Caco-2 (cell line): ENCODE measurements around the gene SFXN1. TPM values are rescaled to one million over a fixed set of nuclear protein-coding genes. Genes with fewer than 3 reads are reported as not detected.

Experiments used
- BruUV-seq: library from RNA; stranded (reverse); fragments of 400-500 nt; replicated peaks from 2 replicates; lab custom pipeline; 2021; lab: Mats Ljungman, UMichigan
- CTCF ChIA-PET: fragments of 300-600 bp; sonication (Branson Sonifier 250); formaldehyde crosslinking; loops from one replicate; lab custom pipeline; 2022; ENCODE audit warnings: antibody characterized with exemption; lab: Charles Lee
- POLR2A ChIA-PET: fragments of 300-600 bp; sonication (Branson Sonifier 250); formaldehyde crosslinking; loops from one replicate; lab custom pipeline; 2022; ENCODE audit warnings: antibody characterized with exemption; lab: Charles Lee
- DNase-seq, 2 experiments: peaks; one replicate each; pipeline versions ENCODE4 v3.0.0 to v3.0.0-alpha.2; 2020 to 2022
- H3K27me3 ChIP-seq: replicated peaks from 2 replicates; pipeline ENCODE4 v1.6.0; 2011; ENCODE audit warnings: low read length; ENCODE audit not compliant: control insufficient read depth, insufficient read depth
- H3K36me3 ChIP-seq: 2 replicates; pipeline ENCODE4 v1.5.1; 2011; ENCODE audit warnings: low read length; ENCODE audit not compliant: control insufficient read depth, insufficient read depth
- H3K4me1 ChIP-seq: fragments of 250-450 bp; sonication (Bioruptor Pico); 2 replicates; pipeline ENCODE4 v1.5.1; 2020; ENCODE audit warnings: mild to moderate bottlenecking
- H3K4me3 ChIP-seq: 2 replicates; pipeline ENCODE4 v1.5.1; 2011; ENCODE audit warnings: low read depth, mild to moderate bottlenecking, control low read depth, low read length
- H3K9me3 ChIP-seq: fragments of 250-450 bp; sonication (Bioruptor Pico); 2 replicates; pipeline ENCODE4 v1.5.1; 2020; ENCODE audit warnings: mild to moderate bottlenecking, moderate library complexity
- H3K27ac Mint-ChIP-seq: one replicate; pipeline ENCODE4 v1.8.0; 2022; ENCODE audit warnings: mixed read lengths; ENCODE audit not compliant: unreplicated experiment
- H3K27me3 Mint-ChIP-seq: one replicate; pipeline ENCODE4 v1.8.0; 2022; ENCODE audit warnings: mixed read lengths; ENCODE audit not compliant: insufficient read depth, unreplicated experiment
- H3K36me3 Mint-ChIP-seq: one replicate; pipeline ENCODE4 v1.8.0; 2022; ENCODE audit warnings: mild to moderate bottlenecking, mixed read lengths; ENCODE audit not compliant: insufficient read depth, unreplicated experiment
- H3K4me1 Mint-ChIP-seq: one replicate; pipeline ENCODE4 v1.8.0; 2022; ENCODE audit warnings: low read depth, mixed read lengths; ENCODE audit not compliant: unreplicated experiment
- H3K4me3 Mint-ChIP-seq: one replicate; pipeline ENCODE4 v1.8.0; 2022; ENCODE audit warnings: mild to moderate bottlenecking, moderate library complexity, mixed read lengths; ENCODE audit not compliant: unreplicated experiment
- H3K9me3 Mint-ChIP-seq: one replicate; pipeline ENCODE4 v1.8.0; 2022; ENCODE audit warnings: mixed read lengths; ENCODE audit not compliant: unreplicated experiment
- intact Hi-C: fragments of 100-400 bp; cut with micrococcal nuclease; formaldehyde crosslinking; loops from one replicate; pipeline ENCODE4 v1.10.0; 2022; ENCODE audit not compliant: unreplicated experiment
- total RNA-seq: library from RNA; stranded (reverse); gene quantifications from 2 replicates; pipeline ENCODE4 v1.2.3, GENCODE V29; 2022
- TF ChIP-seq, protein P1 (sequence below), 2 experiments: fragments of 200-600 bp in 1 of 2; IDR thresholded peaks; 1 replicate in 1 of 2; 2 replicates in 1 of 2; pipeline versions ENCODE4 v1.5.1 to v1.8.0; 2011 to 2022; ENCODE audit warnings: antibody characterized with exemption in 1 of 2, control low read depth in 1 of 2, inconsistent platforms in 1 of 2, low read depth in 1 of 2, low read length in 1 of 2, mild to moderate bottlenecking in 1 of 2, moderate library complexity in 1 of 2; ENCODE audit not compliant: insufficient read depth in 1 of 2, severe bottlenecking in 1 of 2, unreplicated experiment in 1 of 2

Gene SFXN1
- total RNA-seq, 1 experiment from 2014 or later = 104 TPM

DNA sequence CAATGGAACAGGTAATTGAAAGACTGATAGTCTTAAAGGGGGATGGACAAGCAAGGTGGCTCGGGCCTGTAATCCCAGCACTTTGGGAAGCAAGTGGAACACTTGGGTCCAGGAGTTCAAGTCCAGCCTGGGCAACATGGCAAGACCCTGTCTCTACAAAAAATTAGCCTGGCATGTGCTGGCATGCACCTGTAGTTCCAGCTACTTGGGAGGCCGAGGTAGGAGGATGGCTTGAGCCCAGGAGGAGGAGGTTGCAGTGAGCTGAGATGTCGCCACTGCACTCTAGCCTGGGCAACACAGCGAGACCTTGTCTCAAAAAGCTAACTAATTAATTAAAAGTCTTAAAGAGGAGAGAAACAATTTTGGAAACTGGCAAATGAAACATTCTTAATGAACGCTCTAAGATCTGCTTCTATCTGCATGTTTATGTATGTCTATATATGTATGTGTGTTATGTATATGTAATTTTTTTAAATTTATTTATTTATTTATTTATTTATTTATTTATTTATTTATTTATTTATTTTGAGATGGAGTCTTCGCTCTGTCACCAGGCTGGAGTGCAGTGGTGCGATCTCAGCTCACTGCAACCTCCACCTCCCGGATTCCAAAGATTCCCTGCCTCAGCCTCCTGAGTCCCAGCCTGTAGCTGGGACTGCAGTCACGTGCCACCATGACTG is 80.6 kb downstream of the SFXN1 start:
- Mint-ChIP-seq H3K4me3 (no peak overlapping the region), H3K36me3 (peaks cover 6% of the 10 kb centered on the region), H3K27ac (no peak overlapping the region), H3K9me3 (peaks cover 6% of the 10 kb centered on the region), H3K27me3 (peaks cover 3% of the 10 kb centered on the region), H3K4me1 (peaks cover 16% of the 10 kb centered on the region)
- H3K27me3 ChIP-seq = no peaks in the 10 kb centered on the region
- ChIA-PET CTCF (no interaction called here), POLR2A (no interaction called here)
- peaks cover 8% of the 10 kb centered on the region for H3K4me1 ChIP-seq
- no peaks in the 10 kb centered on the region for H3K36me3 ChIP-seq
- no peak for DNase-seq
- intact Hi-C loops = no loop called here
- H3K4me3 ChIP-seq = no peak overlapping the region
- no TSS peak for BruUV-seq
- no peaks in the 10 kb centered on the region for H3K9me3 ChIP-seq
- TF ChIP-seq, protein P1, sequence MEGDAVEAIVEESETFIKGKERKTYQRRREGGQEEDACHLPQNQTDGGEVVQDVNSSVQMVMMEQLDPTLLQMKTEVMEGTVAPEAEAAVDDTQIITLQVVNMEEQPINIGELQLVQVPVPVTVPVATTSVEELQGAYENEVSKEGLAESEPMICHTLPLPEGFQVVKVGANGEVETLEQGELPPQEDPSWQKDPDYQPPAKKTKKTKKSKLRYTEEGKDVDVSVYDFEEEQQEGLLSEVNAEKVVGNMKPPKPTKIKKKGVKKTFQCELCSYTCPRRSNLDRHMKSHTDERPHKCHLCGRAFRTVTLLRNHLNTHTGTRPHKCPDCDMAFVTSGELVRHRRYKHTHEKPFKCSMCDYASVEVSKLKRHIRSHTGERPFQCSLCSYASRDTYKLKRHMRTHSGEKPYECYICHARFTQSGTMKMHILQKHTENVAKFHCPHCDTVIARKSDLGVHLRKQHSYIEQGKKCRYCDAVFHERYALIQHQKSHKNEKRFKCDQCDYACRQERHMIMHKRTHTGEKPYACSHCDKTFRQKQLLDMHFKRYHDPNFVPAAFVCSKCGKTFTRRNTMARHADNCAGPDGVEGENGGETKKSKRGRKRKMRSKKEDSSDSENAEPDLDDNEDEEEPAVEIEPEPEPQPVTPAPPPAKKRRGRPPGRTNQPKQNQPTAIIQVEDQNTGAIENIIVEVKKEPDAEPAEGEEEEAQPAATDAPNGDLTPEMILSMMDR (IDR thresholded peaks at IDR 0.05; ENCODE audit: insufficient read depth in 1 of 2, low read depth in 1 of 2, low read length in 1 of 2, severe bottlenecking in 1 of 2, unreplicated experiment in 1 of 2) = no peak

DNA sequence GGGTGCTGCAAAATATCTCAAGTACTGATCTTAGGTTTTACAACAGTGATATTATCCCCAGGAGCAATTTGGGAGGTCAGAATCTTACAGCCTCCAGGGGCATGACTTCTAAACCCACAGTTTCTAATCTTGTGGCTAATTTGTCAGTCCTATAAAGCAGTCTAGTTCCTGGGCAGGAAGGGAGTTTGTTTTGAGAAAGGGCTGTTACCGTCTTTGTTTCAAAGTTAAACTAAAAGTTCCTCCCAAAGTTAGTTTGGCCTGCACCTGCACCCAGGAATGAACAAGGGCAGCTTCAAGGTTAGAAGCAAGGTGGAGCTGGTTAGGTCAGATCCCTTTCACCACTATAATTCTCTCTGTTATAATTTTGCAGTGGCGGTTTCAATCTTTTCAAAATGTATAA is 81.7 kb downstream of the SFXN1 start:
- ChIA-PET CTCF (no interaction called here), POLR2A (no interaction called here)
- no peaks in the 10 kb centered on the region for H3K36me3 ChIP-seq
- Mint-ChIP-seq H3K27me3 (no peaks in the 10 kb centered on the region), H3K27ac (no peak overlapping the region), H3K9me3 (no peaks in the 10 kb centered on the region), H3K4me3 (no peak overlapping the region), H3K36me3 (peaks cover 6% of the 10 kb centered on the region), H3K4me1 (peaks cover 13% of the 10 kb centered on the region)
- no peaks in the 10 kb centered on the region for H3K27me3 ChIP-seq
- intact Hi-C loops = no loop called here
- H3K4me1 ChIP-seq = peaks cover 8% of the 10 kb centered on the region
- no peaks in the 10 kb centered on the region for H3K9me3 ChIP-seq
- no peak overlapping the region for H3K4me3 ChIP-seq
- BruUV-seq = no TSS peak
- DNase-seq = no peak
- TF ChIP-seq, protein P1 (IDR thresholded peaks at IDR 0.05; ENCODE audit: insufficient read depth in 1 of 2, low read depth in 1 of 2, low read length in 1 of 2, severe bottlenecking in 1 of 2, unreplicated experiment in 1 of 2) = no peak

DNA sequence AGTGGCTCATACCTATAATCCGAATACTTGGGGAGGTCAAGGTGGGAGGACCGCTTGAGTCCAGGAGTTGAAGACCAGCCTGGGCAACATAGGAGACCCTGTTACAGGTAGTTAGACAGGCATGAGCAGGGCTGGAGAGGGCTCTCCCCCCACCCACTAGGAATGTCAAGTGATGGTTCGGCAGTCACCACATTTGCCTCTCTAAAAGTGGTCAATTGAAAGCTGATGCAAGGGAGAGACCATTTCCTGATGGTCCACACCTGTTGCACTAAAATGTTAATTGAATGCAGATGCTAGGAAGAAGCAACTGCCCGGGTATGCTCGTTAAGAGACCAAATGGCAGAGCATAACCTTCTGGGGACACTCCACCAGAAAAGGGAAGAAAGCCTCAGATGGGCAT is 82.7 kb downstream of the SFXN1 start:
- Histone ChIP-seq H3K4me3 (no peak overlapping the region), H3K9me3 (no peaks in the 10 kb centered on the region), H3K27me3 (no peaks in the 10 kb centered on the region), H3K4me1 (peaks cover 8% of the 10 kb centered on the region), H3K36me3 (no peaks in the 10 kb centered on the region)
- no peaks in the 10 kb centered on the region for H3K9me3 Mint-ChIP-seq
- TF ChIP-seq, protein P1 (IDR thresholded peaks at IDR 0.05; ENCODE audit: insufficient read depth in 1 of 2, low read depth in 1 of 2, low read length in 1 of 2, severe bottlenecking in 1 of 2, unreplicated experiment in 1 of 2) = no peak
- no TSS peak for BruUV-seq
- H3K36me3 Mint-ChIP-seq = peaks cover 6% of the 10 kb centered on the region
- H3K27me3 Mint-ChIP-seq = no peaks in the 10 kb centered on the region
- no peak overlapping the region for H3K27ac Mint-ChIP-seq
- DNase-seq = no peak
- no peak overlapping the region for H3K4me3 Mint-ChIP-seq
- intact Hi-C loops = no loop called here
- POLR2A ChIA-PET = no interaction called here
- H3K4me1 Mint-ChIP-seq = peaks cover 13% of the 10 kb centered on the region
- CTCF ChIA-PET = no interaction called here
